CD4-positive, alpha-beta T cell (primary cell): ENCODE data around the gene DYNLT5. TPM values are rescaled to one million over a fixed set of nuclear protein-coding genes. Genes with fewer than 3 reads are reported as not detected.
A peak's percentile ranks its signal among the peaks of the same experiment; 100 is the strongest.

Experiments used
- ATAC-seq: fragments of 200-7000 bp; cut with Tn5 transposase; one replicate; pipeline ENCODE4 v1.10.0; 2022; ENCODE audit warnings: mild to moderate bottlenecking; ENCODE audit not compliant: poor library complexity
- CTCF ChIA-PET: fragments of 350-600 bp; sonication (Branson Sonifier 250); formaldehyde crosslinking; loops from one replicate; lab custom pipeline; 2021; ENCODE audit warnings: antibody characterized with exemption, inconsistent platforms; lab: Charles Lee
- POLR2A ChIA-PET: fragments of 350-600 bp; sonication (Branson Sonifier 250); formaldehyde crosslinking; loops from one replicate; lab custom pipeline; 2021; ENCODE audit warnings: antibody characterized with exemption, inconsistent platforms; lab: Charles Lee
- DNase-seq, 14 experiments: peaks; one replicate each; pipeline ENCODE4 v3.0.0-alpha.2; 2013 to 2020; ENCODE audit warnings: mixed read lengths in 2 of 14
- H3K27ac ChIP-seq, 2 donors: one replicate each; pipeline versions ENCODE4 v1.5.1 to v1.7.0; 2013; ENCODE audit warnings: low read length in 2 of 2, low read depth in 1 of 2, mild to moderate bottlenecking in 1 of 2
- H3K27me3 ChIP-seq, 2 experiments: 1 replicate in 1 of 2; 2 replicates in 1 of 2; pipeline versions ENCODE4 v1.6.1 to v1.7.0; 2013; ENCODE audit warnings: low read length in 2 of 2, control low read depth in 1 of 2, mild to moderate bottlenecking in 1 of 2, moderate library complexity in 1 of 2; ENCODE audit not compliant: insufficient read depth in 2 of 2, control insufficient read depth in 1 of 2
- H3K36me3 ChIP-seq: one replicate; pipeline ENCODE4 v1.6.1; 2013; ENCODE audit warnings: low read length, control low read depth; ENCODE audit not compliant: insufficient read depth
- H3K4me1 ChIP-seq: one replicate; pipeline ENCODE4 v1.6.1; 2013; ENCODE audit warnings: low read length, control low read depth; ENCODE audit not compliant: insufficient read depth
- H3K4me3 ChIP-seq: one replicate; pipeline ENCODE4 v1.5.1; 2013; ENCODE audit warnings: mild to moderate bottlenecking, low read length, moderate library complexity
- H3K9me3 ChIP-seq, 2 experiments: 1 replicate in 1 of 2; 2 replicates in 1 of 2; pipeline versions ENCODE4 v1.6.1 to v1.7.0; 2013; ENCODE audit warnings: low read length in 2 of 2, mild to moderate bottlenecking in 2 of 2, control low read depth in 1 of 2, moderate library complexity in 1 of 2; ENCODE audit not compliant: control insufficient read depth in 1 of 2, insufficient read depth in 1 of 2
- H3K27ac Mint-ChIP-seq: one replicate; pipeline ENCODE4 v1.8.0; 2020; ENCODE audit warnings: mixed read lengths
- H3K27me3 Mint-ChIP-seq: one replicate; pipeline ENCODE4 v1.8.0; 2021; ENCODE audit warnings: mixed read lengths
- H3K36me3 Mint-ChIP-seq: one replicate; pipeline ENCODE4 v1.8.0; 2021; ENCODE audit warnings: low read depth, mixed read lengths
- H3K4me1 Mint-ChIP-seq: one replicate; pipeline ENCODE4 v1.8.0; 2021; ENCODE audit warnings: low read depth, mixed read lengths
- H3K4me3 Mint-ChIP-seq: one replicate; pipeline ENCODE4 v1.8.0; 2020; ENCODE audit warnings: mild to moderate bottlenecking, mixed read lengths
- H3K9me3 Mint-ChIP-seq: one replicate; pipeline ENCODE4 v1.8.0; 2020; ENCODE audit warnings: mixed read lengths
- intact Hi-C, 2 experiments: fragments of 100-400 bp; cut with DNase I in 1 of 2; cut with micrococcal nuclease in 1 of 2; formaldehyde crosslinking; loops; one replicate each; pipeline versions ENCODE4 v1.15.1 to v1.9.0; 2023 to 2025; cut with DNase I, micrococcal nuclease
- total RNA-seq, 174 experiments: library from RNA in 2 of 174; stranded (reverse) in 2 of 174; gene quantifications; one replicate each; pipeline ENCODE4 v1.2.3 and lab custom pipeline; 2021 to 2026
- TF ChIP-seq, protein P1 (sequence below): fragments of 200-600 bp; IDR thresholded peaks from one replicate; pipeline ENCODE4 v1.8.0; 2022; ENCODE audit warnings: antibody characterized with exemption, mild to moderate bottlenecking

DYNLT5 gene
- total RNA-seq, 2 experiments from 2014 or later: not detected

DNA sequence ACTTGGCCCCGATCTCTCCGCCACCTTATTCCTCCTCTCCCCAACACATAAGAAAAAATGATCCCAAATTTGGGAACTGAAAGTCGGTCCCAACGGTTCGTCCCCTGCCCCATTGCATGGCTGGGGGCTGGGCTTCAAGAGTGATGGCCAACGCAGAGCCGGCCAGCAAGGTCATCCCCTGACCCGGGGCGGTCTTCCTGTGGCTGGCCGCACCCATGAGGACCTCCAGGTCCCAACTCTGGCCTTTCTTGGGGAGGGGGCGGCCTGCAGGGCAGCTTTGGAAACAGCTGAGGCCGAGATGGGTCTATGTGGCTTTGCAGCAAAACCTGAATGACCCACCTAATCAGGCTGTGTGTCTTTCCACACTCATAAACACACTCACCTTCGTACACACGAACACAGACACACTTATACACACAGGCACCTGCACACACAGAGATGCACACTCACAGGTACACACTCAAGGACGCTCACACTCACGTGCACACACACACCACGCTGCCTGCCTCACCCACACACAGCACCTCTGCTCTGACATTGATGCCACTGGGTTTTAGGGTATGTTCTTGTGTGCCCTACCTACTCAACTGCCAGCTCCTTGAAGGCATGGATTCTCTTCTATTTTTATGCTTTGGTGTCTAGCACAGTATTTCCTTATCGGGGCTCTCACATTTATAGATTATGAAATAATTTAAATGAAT is 562 bp downstream of the DYNLT5 start:
- Histone ChIP-seq H3K4me1 (peaks cover 12% of the 10 kb centered on the region), H3K36me3 (no peaks in the 10 kb centered on the region), H3K27ac (no peak overlapping the region), H3K9me3 (peaks cover 0 to 10% of the 10 kb centered on the region in 2 experiments), H3K27me3 (peaks cover 18 to 36% of the 10 kb centered on the region in 2 experiments), H3K4me3 (peak overlapping the region; percentile 18)
- Mint-ChIP-seq H3K27ac (no peak overlapping the region), H3K4me1 (peaks cover 19% of the 10 kb centered on the region), H3K27me3 (peaks cover 74% of the 10 kb centered on the region), H3K9me3 (no peaks in the 10 kb centered on the region), H3K4me3 (no peak overlapping the region), H3K36me3 (no peaks in the 10 kb centered on the region)
- TF ChIP-seq, protein P1, sequence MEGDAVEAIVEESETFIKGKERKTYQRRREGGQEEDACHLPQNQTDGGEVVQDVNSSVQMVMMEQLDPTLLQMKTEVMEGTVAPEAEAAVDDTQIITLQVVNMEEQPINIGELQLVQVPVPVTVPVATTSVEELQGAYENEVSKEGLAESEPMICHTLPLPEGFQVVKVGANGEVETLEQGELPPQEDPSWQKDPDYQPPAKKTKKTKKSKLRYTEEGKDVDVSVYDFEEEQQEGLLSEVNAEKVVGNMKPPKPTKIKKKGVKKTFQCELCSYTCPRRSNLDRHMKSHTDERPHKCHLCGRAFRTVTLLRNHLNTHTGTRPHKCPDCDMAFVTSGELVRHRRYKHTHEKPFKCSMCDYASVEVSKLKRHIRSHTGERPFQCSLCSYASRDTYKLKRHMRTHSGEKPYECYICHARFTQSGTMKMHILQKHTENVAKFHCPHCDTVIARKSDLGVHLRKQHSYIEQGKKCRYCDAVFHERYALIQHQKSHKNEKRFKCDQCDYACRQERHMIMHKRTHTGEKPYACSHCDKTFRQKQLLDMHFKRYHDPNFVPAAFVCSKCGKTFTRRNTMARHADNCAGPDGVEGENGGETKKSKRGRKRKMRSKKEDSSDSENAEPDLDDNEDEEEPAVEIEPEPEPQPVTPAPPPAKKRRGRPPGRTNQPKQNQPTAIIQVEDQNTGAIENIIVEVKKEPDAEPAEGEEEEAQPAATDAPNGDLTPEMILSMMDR: no peak
- DNase-seq (no peak), ATAC-seq (no peak)
- ChIA-PET POLR2A (interaction anchor here (0.8 kb wide), 1 partner anchor 13 kb away, joined by 3 read pairs; no protein-coding TSS in a partner anchor), CTCF (interaction anchor here (1.4 kb wide), 1 partner anchor 13 kb away, joined by 4 read pairs; no protein-coding TSS in a partner anchor)
- intact Hi-C loops: no loop called here

DNA sequence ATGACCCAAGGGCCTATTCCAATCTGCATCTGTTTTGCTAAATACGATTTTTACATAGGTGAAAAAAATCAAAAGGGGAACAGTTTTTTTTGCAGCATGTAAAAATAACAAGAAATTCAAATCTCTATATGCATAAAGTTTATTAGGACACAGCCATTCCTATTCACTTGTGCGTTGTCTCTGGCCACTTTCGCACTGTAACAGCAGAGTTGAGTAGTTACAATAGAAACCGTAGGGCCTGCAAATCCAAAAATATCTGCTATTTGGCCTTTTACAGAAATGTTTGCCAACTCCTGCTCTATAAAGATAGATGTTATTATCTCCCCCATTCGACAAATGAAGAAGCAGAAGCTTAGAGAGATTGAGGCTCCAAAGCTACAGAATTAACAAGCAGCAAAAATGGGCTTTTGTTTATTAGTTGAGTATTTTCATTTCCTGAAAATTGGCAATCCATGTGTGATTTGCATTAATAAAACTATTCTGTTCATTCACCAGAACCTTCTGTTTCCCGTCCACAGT is 5.5 kb downstream of the DYNLT5 start:
- peaks cover 0 to 1% of the 10 kb centered on the region in 2 experiments for H3K9me3 ChIP-seq
- peaks cover under 1% of the 10 kb centered on the region for H3K4me1 ChIP-seq
- Mint-ChIP-seq H3K27ac (no peak overlapping the region), H3K27me3 (peaks cover 33% of the 10 kb centered on the region), H3K9me3 (no peaks in the 10 kb centered on the region), H3K4me1 (peaks cover 5% of the 10 kb centered on the region), H3K36me3 (no peaks in the 10 kb centered on the region), H3K4me3 (no peak overlapping the region)
- H3K27ac ChIP-seq: no peak overlapping the region
- no peak overlapping the region for H3K4me3 ChIP-seq
- intact Hi-C loops: no loop called here
- ChIA-PET POLR2A (interaction anchor here (1.1 kb wide), 1 partner anchor 9 kb away, joined by 3 read pairs; no protein-coding TSS in a partner anchor), CTCF (interaction anchor here (1.3 kb wide), 1 partner anchor 34 kb away, joined by 3 read pairs; no protein-coding TSS in a partner anchor)
- no peak for DNase-seq
- TF ChIP-seq, protein P1: no peak
- ATAC-seq: no peak
- peaks cover 4 to 9% of the 10 kb centered on the region in 2 experiments for H3K27me3 ChIP-seq
- H3K36me3 ChIP-seq: no peaks in the 10 kb centered on the region

DNA sequence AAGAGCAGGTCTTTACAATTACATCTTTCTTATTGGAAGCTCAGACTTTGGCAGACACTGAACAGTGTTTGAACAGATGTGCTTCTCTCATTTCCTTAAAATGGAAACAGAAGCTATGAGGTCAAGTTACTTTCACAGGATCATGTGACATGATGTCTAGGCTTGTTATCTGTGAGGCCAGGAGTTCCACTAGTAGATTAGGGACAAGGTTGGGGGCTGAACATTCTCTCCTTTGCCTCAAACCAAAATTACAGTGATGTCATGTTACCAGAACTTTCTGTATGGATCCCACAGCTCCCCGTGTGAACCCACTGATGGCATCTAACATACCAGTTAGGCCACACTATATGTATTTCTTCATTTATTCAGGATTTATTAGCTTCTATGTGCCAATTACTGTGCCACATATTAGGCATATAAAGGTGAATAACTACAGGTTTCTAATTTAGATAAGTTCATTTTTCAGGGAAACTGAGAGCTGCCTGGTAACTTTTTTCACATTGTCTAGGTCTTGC is 6.0 kb downstream of the DYNLT5 start:
- POLR2A ChIA-PET: no interaction called here
- no peak for DNase-seq
- no peak overlapping the region for H3K27ac ChIP-seq

More for the DNA sequence above, 6.0 kb downstream of the DYNLT5 start:
- ATAC-seq: no peak
- Histone ChIP-seq H3K36me3 (no peaks in the 10 kb centered on the region), H3K4me1 (no peaks in the 10 kb centered on the region), H3K9me3 (no peaks in the 10 kb centered on the region), H3K4me3 (no peak overlapping the region), H3K27me3 (peaks cover 0 to 3% of the 10 kb centered on the region in 2 experiments)
- TF ChIP-seq, protein P1: no peak
- H3K4me3 Mint-ChIP-seq: no peak overlapping the region
- H3K27ac Mint-ChIP-seq: no peak overlapping the region
- intact Hi-C loops: no loop called here
- no peaks in the 10 kb centered on the region for H3K36me3 Mint-ChIP-seq
- H3K27me3 Mint-ChIP-seq: peaks cover 28% of the 10 kb centered on the region
- no peaks in the 10 kb centered on the region for H3K9me3 Mint-ChIP-seq
- H3K4me1 Mint-ChIP-seq: no peaks in the 10 kb centered on the region
- CTCF ChIA-PET: no interaction called here
